SU-DHL-6 (cell line): ENCODE data around the gene MPZL1.

ENCODE experiments used
- H2AFZ ChIP-seq: fragments of 200-600 bp; sonication (generic); 2 replicates; pipeline ENCODE4 v1.6.1; 2014; ENCODE audit warnings: low read depth, mild to moderate bottlenecking, moderate library complexity, mixed read lengths, antibody characterized with exemption, low read length; ENCODE audit not compliant: severe bottlenecking
- H3F3A ChIP-seq: fragments of 200-600 bp; shearing (Covaris generic); 2 replicates; pipeline ENCODE4 v1.6.0; 2016; ENCODE audit warnings: antibody characterized with exemption, mild to moderate bottlenecking; ENCODE audit not compliant: insufficient read depth
- H3K27ac ChIP-seq: fragments of 200-600 bp; sonication (generic); 2 replicates; pipeline ENCODE4 v1.5.1; 2016; ENCODE audit warnings: low read depth, mild to moderate bottlenecking, low read length, moderate library complexity, mixed read lengths
- H3K27me3 ChIP-seq: fragments of 200-600 bp; sonication (generic), shearing (Covaris generic); 2 replicates; pipeline ENCODE4 v1.6.0; 2014; ENCODE audit warnings: mild to moderate bottlenecking, low read length
- H3K36me3 ChIP-seq: fragments of 200-600 bp; sonication (generic); 2 replicates; pipeline ENCODE4 v1.6.1; 2014; ENCODE audit warnings: mild to moderate bottlenecking, low read length, mixed read lengths
- H3K4me2 ChIP-seq: fragments of 300-600, 200-600 bp; shearing (Covaris generic), sonication (generic); 2 replicates; pipeline ENCODE4 v1.6.0; 2014; ENCODE audit warnings: low read length, low read depth, mild to moderate bottlenecking; ENCODE audit not compliant: poor library complexity, severe bottlenecking
- H3K4me3 ChIP-seq: fragments of 200-600 bp; sonication (generic); 2 replicates; pipeline ENCODE4 v1.5.1; 2014; ENCODE audit warnings: antibody characterized with exemption, low read length, mild to moderate bottlenecking, mixed read lengths; ENCODE audit not compliant: insufficient read depth, poor library complexity, severe bottlenecking
- H3K79me2 ChIP-seq: fragments of 200-600 bp; sonication (generic); 2 replicates; pipeline ENCODE4 v1.6.1; 2014; ENCODE audit warnings: mild to moderate bottlenecking, low read length, moderate library complexity; ENCODE audit not compliant: insufficient read depth
- H3K9ac ChIP-seq: fragments of 200-600 bp; sonication (generic); 2 replicates; pipeline ENCODE4 v1.7.0; 2014; ENCODE audit warnings: mild to moderate bottlenecking, low read length
- H3K9me2 ChIP-seq: fragments of 200-600 bp; sonication (generic); replicated peaks from 2 replicates; pipeline ENCODE4 v1.6.1; 2014; ENCODE audit warnings: low read length; ENCODE audit not compliant: insufficient read depth
- H3K9me3 ChIP-seq: fragments of 200-600 bp; sonication (generic); 2 replicates; pipeline ENCODE4 v1.6.1; 2014; ENCODE audit warnings: low read length, mixed read lengths; ENCODE audit not compliant: insufficient read depth
- H4K20me1 ChIP-seq: fragments of 200-600 bp; sonication (generic); 2 replicates; pipeline ENCODE4 v1.6.1; 2014; ENCODE audit warnings: low read depth, mild to moderate bottlenecking, antibody characterized with exemption, low read length, moderate library complexity, mixed read lengths
- EZH2phosphoT487 ChIP-seq: fragments of 200-600 bp; sonication (generic), shearing (Covaris generic); conservative IDR thresholded peaks from 2 replicates; pipeline ENCODE4 v1.6.1; 2018; ENCODE audit warnings: mild to moderate bottlenecking, antibody characterized with exemption, low read length, moderate library complexity, mixed read lengths
- TF ChIP-seq, protein P1 (sequence below): fragments of 200-600 bp; sonication (generic); IDR thresholded peaks from one replicate; pipeline ENCODE4 v1.5.1; 2017; ENCODE audit warnings: antibody characterized with exemption, mild to moderate bottlenecking, low read length, moderate library complexity; ENCODE audit not compliant: insufficient read depth, poor library complexity, severe bottlenecking

Gene MPZL1

DNA sequence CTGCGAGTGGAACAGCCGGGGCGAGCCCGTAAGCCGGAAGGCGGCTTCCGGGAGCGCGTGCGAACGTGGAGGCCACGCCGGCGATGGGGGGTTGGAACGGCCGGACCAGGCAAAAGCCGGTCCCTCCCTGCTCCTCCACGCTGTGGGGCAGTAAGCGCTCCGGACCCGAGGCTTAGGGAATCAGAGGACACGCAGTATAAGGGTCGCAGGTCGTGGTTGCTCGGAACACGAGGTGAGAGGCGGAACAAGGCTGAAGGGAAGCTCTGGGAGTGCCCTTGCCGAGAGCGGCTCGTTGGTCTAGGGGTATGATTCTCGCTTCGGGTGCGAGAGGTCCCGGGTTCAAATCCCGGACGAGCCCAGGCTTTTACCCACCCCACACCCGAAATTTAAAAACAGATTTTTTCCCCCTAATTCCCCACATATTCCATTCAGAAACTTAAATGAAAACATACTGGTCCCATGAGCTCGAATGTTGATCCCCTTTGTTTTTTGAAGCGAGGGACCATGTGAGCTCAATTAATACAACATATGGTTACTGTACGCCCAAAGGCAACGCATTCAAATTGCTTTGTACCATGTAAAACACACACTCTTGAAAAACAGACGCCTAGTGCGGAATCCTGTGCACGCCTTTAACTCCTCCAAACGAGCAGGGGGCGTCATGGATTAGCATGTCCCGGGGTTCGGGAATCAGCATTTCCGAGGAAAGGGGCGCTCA lies 7.2 kb upstream of the MPZL1 start:
- H3K9ac ChIP-seq: peak overlapping the region; percentile 72
- H2AFZ ChIP-seq: peak overlapping the region; percentile 84
- no peaks in the 10 kb centered on the region for H3K9me2 ChIP-seq
- peak overlapping the region; percentile 49 for H3K27ac ChIP-seq
- TF ChIP-seq, protein P1, sequence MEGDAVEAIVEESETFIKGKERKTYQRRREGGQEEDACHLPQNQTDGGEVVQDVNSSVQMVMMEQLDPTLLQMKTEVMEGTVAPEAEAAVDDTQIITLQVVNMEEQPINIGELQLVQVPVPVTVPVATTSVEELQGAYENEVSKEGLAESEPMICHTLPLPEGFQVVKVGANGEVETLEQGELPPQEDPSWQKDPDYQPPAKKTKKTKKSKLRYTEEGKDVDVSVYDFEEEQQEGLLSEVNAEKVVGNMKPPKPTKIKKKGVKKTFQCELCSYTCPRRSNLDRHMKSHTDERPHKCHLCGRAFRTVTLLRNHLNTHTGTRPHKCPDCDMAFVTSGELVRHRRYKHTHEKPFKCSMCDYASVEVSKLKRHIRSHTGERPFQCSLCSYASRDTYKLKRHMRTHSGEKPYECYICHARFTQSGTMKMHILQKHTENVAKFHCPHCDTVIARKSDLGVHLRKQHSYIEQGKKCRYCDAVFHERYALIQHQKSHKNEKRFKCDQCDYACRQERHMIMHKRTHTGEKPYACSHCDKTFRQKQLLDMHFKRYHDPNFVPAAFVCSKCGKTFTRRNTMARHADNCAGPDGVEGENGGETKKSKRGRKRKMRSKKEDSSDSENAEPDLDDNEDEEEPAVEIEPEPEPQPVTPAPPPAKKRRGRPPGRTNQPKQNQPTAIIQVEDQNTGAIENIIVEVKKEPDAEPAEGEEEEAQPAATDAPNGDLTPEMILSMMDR: no peak
- no peak for TF ChIP-seq EZH2phosphoT487
- no peaks in the 10 kb centered on the region for H4K20me1 ChIP-seq
- H3K79me2 ChIP-seq: no peaks in the 10 kb centered on the region
- H3F3A ChIP-seq: peaks cover 15% of the 10 kb centered on the region; the same call in 1 of the 2 replicates
- H3K4me3 ChIP-seq: peak overlapping the region; percentile 71
- peak overlapping the region; percentile 98 for H3K4me2 ChIP-seq
- H3K36me3 ChIP-seq: no peaks in the 10 kb centered on the region
- no peaks in the 10 kb centered on the region for H3K27me3 ChIP-seq
- no peaks in the 10 kb centered on the region for H3K9me3 ChIP-seq

DNA sequence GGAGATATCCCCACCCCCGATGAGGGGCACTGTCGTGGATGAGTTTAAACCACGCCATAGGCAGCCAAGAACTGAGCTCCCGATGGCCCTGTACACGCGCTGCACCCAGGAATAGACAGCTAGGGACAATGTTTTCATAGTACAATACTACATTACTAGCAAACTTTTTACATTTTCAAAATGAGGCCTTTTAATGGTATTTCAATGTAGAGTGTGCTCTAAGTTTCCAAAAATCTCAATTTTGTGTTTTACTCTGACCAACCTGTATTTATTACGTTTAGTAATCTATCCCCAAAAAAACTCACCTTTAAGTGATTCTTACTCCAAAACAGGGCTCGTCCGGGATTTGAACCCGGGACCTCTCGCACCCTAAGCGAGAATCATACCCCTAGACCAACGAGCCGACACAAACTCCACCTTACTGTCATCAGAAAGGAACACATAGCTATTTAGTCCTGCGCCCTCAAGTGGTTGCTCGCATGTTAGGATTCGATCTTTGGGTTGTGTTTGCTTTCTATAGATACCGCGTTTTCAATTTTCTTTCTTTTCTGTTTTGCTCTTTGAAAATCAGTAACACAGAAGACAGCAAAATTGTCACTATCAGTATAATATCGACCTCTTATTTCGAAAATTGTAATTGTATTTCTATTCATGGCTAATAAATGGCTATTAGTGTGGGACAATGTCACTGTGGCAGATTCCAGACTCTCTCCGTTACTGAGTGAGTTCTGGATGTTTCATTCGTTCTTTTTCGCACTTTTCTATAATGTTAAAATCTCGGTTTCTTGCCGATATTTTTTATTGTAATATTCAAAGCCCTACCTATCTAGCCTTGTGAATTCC lies 6.4 kb upstream of the MPZL1 start:
- no peaks in the 10 kb centered on the region for H3K9me3 ChIP-seq
- no peaks in the 10 kb centered on the region for H3K27me3 ChIP-seq
- peaks cover 15% of the 10 kb centered on the region; the same call in 1 of the 2 replicates for H3F3A ChIP-seq
- H3K27ac ChIP-seq: peak overlapping the region; percentile 57
- H3K9ac ChIP-seq: peak overlapping the region; percentile 72
- H3K79me2 ChIP-seq: no peaks in the 10 kb centered on the region
- H3K9me2 ChIP-seq: no peaks in the 10 kb centered on the region
- peak overlapping the region; percentile 84 for H2AFZ ChIP-seq
- TF ChIP-seq, protein P1: peak; percentile 52
- TF ChIP-seq EZH2phosphoT487: no peak
- peak overlapping the region; percentile 71 for H3K4me3 ChIP-seq
- no peaks in the 10 kb centered on the region for H3K36me3 ChIP-seq
- H4K20me1 ChIP-seq: no peaks in the 10 kb centered on the region
- peak overlapping the region; percentile 98 for H3K4me2 ChIP-seq

DNA sequence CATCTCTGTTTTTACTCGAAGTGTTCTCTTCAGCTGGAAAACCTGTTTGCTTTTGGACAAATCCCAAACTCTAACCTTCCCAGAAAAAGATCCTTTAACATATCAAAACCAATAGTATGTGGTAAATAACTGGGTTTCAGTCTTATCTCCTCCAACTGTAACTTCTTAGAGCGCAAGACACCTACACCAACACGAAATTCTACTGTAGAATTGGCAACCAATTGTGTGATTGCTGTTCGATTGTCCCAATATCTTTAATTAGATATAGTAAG lies 5.8 kb upstream of the MPZL1 start:
- no peaks in the 10 kb centered on the region for H3K79me2 ChIP-seq
- TF ChIP-seq, protein P1: no peak
- TF ChIP-seq EZH2phosphoT487: no peak
- no peaks in the 10 kb centered on the region for H3K9me2 ChIP-seq
- no peaks in the 10 kb centered on the region for H3K36me3 ChIP-seq
- no peaks in the 10 kb centered on the region for H4K20me1 ChIP-seq
- peak overlapping the region; percentile 71 for H2AFZ ChIP-seq
- H3K27me3 ChIP-seq: no peaks in the 10 kb centered on the region
- H3F3A ChIP-seq: peaks cover 15% of the 10 kb centered on the region; the same call in 1 of the 2 replicates
- peak overlapping the region; percentile 98 for H3K4me2 ChIP-seq
- peak overlapping the region; percentile 71 for H3K4me3 ChIP-seq
- H3K27ac ChIP-seq: peak overlapping the region; percentile 57
- H3K9ac ChIP-seq: peak overlapping the region; percentile 72
- H3K9me3 ChIP-seq: no peaks in the 10 kb centered on the region
